ENCODE measurements around the gene MAP3K14.
"Not testable (repeated sequence)": the region's sequence is repeated elsewhere in the genome, so short reads cannot be mapped to it uniquely, and the experiment has no call there.

DNA sequence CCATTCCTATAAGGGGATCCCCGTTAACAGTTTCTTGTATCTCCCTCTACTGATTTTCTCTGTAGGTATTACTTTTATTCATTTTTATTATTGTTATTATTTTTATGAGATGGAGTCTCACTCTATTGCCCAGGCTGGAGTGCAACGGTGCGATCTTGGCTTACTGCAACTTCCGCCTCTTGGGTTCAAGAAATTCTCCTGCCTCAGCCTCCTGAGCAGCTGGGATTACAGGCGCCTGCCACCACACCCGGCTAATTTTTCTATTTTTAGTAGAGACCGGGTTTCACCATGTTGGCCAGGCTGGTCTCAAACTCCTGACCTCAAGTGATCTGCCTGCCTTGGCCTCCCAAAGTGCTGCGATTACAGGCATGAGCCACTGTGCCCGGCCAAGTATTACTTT is 14.6 kb downstream of the MAP3K14 start:
- TF ChIP-seq, protein P1, sequence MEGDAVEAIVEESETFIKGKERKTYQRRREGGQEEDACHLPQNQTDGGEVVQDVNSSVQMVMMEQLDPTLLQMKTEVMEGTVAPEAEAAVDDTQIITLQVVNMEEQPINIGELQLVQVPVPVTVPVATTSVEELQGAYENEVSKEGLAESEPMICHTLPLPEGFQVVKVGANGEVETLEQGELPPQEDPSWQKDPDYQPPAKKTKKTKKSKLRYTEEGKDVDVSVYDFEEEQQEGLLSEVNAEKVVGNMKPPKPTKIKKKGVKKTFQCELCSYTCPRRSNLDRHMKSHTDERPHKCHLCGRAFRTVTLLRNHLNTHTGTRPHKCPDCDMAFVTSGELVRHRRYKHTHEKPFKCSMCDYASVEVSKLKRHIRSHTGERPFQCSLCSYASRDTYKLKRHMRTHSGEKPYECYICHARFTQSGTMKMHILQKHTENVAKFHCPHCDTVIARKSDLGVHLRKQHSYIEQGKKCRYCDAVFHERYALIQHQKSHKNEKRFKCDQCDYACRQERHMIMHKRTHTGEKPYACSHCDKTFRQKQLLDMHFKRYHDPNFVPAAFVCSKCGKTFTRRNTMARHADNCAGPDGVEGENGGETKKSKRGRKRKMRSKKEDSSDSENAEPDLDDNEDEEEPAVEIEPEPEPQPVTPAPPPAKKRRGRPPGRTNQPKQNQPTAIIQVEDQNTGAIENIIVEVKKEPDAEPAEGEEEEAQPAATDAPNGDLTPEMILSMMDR (IDR thresholded peaks at IDR 0.05): not testable (repeated sequence)
- TF ChIP-seq EZH2 (IDR thresholded peaks at IDR 0.05): not testable (repeated sequence)

Measured in neural progenitor cell (in vitro differentiated cells).